ENCODE results near the gene TCAP.

The TCAP gene

DNA sequence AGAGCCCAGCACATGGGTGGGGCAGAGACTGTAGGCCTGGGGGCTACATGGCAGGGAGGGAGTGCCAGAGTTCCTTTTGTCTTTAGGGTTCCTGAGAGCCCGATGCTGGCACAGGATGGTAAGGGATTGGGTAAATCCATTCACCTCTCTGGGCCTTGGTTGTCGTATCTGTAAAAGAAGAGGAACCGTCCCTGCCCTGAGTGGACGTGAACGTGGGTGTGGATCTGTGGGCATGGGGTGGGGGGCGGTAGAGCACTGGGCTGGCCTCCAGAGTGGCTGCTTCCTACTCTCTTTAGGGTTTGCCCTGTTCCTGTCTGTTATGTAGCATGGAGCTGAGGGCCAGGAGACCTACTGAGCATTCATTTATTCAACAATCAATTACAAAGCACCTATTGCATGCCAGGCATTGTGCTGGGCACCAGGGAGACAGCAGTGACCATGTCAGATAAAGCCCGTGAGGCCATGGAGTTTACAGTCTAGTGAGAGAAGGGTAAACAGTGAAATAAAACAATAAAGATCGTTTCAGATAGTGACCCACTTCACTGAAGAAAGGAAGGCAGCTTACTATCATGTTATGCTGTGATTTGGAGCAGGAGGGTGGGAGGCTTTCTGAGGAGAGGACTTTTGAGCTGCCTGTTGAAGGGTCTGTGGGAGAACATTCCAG lies 13.1 kb upstream of the TCAP start:
- peak in 1 of 2 donors; percentile 52 for DNase-seq

- DNase-seq, result no peak
Observed at GRCh38 chr17:39652587-39653315, 12.4 kb upstream of the TCAP start.

GRCh38 chr17:39653316-39653661 lies 11.9 kb upstream of the TCAP start:
- DNase-seq, result no peak

DNA sequence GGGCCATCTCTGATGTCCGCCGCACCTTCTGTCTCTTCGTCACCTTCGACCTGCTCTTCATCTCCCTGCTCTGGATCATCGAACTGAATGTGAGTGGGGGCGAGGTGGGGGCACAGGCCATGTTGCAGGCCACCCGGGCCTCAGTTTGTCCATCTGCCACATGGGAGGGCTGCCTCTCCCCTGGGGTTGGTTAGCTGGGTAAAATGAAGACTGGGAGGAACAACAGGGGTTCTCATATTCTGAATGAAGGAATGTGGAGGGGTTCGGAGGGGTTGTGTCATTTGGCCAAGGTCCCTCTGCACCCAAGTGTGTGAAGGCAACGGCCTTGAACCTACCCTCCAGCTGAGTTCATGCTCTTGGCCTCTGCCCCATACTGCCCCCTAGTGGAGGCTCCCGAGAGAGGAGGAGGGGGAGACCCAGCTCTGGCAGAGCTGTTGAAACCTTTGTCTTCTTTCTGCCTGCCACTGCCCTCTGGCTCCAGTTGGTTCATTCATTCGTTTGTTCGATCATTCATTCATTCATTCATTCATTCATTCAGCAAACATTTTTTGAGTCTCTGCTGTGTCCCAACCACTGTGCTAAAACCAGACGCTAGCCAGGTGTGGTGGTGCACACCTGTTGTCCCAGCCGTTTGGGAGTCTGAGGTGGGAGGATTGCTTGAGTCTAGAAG lies 11.4 kb upstream of the TCAP start:
- peak; percentile 72 to 77 for DNase-seq

- DNase-seq, result no peak
Observed at GRCh38 chr17:39655105-39655504, 10.0 kb upstream of the TCAP start.

- no peak for DNase-seq
Observed at GRCh38 chr17:39658346-39658745, 6.8 kb upstream of the TCAP start.

- no peak for DNase-seq
Observed at GRCh38 chr17:39658760-39659159, 6.4 kb upstream of the TCAP start.

DNA sequence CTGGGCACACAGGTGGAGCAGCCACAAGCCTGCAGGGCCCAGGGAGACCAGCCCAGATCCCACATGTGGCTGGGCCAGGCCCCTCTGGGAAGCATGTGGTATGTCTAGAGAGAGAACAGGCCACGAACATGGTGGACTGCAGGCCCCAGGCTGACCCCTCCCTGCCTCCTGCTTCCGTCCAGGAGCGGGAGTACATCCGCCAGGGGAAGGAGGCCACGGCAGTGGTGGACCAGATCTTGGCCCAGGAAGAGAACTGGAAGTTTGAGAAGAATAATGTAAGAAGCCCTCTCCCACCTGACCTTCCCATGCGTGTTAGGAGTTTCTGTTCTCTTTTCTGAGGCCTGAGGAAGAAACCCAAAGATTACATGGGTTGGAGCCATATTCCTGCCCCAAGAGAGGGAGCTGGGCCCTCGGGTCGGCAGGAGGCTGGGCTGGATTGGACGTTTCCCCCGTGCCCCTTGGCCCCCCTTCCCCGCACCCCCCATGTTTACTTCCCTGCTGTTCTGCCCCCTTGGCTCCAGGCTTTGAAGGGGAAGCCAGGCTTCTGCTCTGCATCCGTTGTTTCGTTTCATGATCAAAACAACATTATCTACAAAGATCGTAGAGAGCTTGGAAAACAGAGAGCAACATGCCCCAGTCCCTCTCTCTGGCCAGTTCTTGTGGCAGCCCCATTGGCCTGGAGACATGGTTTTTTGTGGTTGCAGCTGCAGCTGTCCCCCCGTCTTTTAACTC lies 5.7 kb upstream of the TCAP start:
- DNase-seq, result peak; percentile 37 to 54

DNA sequence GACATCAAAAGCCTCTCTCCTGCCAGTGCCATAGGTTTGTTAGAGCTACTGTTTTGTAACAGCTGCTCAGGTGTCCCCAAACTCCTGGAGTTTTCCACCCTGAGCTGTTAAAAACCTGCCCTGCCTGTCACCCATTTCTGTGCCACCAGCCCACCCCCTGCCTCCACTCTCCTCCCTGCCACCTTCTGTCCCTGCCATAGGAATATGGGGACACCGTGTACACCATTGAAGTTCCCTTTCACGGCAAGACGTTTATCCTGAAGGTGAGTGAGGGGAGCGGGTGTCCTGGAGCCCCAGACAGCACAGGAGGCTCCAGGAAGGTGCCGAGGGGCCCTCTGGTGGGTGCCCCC lies 5.2 kb upstream of the TCAP start:
- no peak for DNase-seq

DNA sequence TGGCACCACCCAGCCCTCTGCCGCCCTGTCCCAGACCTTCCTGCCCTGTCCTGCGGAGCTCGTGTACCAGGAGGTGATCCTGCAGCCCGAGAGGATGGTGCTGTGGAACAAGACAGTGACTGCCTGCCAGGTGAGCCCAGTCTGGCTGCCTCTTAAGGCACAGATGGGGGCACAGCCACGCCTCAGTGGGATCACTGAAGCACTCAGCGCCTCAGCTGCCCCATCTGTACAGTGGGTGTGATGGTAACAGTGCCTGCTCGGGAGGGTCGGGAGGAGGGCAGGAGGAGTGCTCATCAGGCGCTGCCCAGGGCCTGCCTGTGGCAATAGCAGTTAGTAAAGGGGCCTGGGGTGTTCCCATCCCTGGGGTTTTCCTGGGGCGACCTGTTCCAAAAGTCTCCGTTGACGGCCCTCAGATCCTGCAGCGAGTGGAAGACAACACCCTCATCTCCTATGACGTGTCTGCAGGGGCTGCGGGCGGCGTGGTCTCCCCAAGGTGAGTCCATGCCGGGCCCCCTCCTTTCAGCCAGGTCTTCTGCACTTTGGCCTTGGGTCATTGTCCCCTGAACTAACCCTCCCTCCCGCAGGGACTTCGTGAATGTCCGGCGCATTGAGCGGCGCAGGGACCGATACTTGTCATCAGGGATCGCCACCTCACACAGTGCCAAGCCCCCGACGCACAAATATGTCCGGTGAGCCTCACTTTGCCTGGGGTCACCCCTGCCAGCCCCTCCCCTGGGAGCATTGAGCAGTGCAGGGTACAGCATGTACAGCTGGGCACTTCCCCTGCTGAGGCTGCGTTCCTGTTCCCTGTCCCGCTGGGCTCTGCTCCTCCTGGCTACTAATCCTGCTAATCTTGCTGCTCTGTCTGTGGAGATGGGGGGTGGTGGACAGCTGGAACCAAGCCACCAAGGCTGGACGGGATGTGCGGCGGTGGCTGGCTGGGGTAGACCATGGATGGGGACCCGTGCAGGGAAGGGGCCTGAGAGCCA lies 4.5 kb upstream of the TCAP start:
- DNase-seq, result no peak

DNA sequence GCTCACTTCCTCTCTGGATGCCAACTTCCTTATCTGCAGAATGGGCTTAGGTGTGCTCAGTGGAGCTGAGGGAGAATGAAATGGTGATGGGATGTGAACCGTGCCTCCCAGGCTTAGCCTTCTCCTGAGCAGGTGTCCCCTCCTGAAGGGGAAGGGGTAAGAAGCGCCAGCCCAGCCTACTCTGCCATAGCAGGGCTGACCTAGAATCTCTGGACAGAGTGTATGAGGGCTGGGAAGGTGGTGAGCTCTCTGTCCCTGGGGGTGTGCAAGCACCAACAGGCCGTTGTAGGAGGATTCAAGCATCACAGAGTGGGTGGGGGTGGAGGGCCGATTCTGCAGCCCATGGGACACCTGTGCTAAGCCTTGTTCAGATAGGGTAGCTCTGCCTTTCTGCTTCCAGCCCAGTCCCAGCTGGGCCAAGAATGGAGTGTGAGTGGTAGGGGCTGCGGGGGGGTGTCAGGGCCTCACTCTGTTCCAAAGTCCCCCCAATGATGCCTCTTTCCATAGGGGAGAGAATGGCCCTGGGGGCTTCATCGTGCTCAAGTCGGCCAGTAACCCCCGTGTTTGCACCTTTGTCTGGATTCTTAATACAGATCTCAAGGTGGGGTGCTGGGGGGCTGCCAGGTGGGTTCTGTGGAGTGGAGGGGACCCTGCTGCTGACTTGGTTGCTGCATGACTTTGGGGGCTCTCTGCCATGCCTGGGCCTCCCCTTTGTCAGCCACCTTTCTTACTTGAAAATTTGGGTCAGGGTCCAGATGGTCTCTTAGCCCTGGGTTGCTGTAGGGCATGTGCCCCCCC lies 3.2 kb upstream of the TCAP start:
- no peak for DNase-seq

DNA sequence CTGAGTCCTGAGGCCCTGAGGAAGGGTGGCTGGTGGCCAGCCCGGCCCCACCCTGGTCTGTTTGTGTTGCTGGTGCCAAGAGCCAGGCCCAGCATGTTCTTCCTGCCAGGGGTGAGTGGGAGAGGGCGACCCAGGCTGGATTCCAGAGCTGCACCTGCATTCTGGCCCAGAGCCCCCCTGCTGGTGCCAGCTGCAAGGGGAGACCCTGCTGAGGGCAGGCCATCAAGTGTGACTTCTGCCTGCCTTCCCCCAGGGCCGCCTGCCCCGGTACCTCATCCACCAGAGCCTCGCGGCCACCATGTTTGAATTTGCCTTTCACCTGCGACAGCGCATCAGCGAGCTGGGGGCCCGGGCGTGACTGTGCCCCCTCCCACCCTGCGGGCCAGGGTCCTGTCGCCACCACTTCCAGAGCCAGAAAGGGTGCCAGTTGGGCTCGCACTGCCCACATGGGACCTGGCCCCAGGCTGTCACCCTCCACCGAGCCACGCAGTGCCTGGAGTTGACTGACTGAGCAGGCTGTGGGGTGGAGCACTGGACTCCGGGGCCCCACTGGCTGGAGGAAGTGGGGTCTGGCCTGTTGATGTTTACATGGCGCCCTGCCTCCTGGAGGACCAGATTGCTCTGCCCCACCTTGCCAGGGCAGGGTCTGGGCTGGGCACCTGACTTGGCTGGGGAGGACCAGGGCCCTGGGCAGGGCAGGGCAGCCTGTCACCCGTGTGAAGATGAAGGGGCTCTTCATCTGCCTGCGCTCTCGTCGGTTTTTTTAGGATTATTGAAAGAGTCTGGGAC lies 2.4 kb upstream of the TCAP start:
- no peak for DNase-seq

GRCh38 chr17:39663340-39663687 lies 1.8 kb upstream of the TCAP start:
- no peak for DNase-seq

- no peak for DNase-seq
Observed at GRCh38 chr17:39663688-39664580, 1.2 kb upstream of the TCAP start.

- DNase-seq, result no peak
Observed at GRCh38 chr17:39665642-39666224, 584 bp downstream of the TCAP start.

- DNase-seq, result no peak
Observed at GRCh38 chr17:39666231-39666600, 1.1 kb downstream of the TCAP start.

GRCh38 chr17:39666601-39667261 lies 1.6 kb downstream of the TCAP start:
- DNase-seq, result no peak

DNA sequence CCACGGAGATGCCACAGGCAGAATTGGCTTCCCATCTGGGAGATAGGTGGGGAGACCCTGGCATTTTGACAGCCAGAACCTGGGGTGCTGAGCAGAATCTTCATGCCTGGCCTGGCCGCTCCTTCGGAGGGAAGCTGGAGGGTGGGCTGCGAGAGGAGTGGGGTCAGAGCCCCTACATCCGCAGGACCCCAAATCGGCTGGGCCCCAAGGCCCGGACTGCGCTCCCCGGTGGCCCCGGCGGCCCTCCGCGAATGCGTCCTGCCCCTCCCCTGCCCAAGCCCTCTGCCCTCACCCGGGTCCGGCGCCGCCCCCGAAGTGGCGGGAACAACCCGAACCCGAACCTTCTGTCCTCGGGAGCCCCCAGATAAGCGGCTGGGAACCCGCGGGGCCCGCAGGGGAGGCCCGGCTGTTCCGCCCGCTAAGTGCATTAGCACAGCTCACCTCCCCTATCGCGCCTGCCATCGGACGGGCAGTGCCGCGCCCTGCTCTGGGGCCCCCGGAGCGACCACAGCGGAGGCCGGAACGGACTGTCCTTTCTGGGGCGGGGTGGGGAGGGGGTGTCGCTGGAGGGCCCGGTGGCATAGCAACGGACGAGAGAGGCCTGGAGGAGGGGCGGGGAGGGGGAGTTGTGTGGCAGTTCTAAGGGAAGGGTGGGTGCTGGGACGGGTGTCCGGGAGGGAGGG lies 2.3 kb downstream of the TCAP start:
- no peak for DNase-seq
